CD4-positive, alpha-beta T cell treated with Interleukin-12 subunit alpha and Interleukin-12 subunit beta, for 1 hour (primary cell): ENCODE results near the gene SLC39A9.

Experiments
- DNase-seq: peaks from one replicate; pipeline ENCODE4 v3.0.0-alpha.2; 2020

Gene SLC39A9

GRCh38 chr14:69398053-69398817 lies at the start of gene SLC39A9, which contains the start of gene ERH:
SLC39A9 (plus strand) TSS chr14:69398692; CDS start chr14:69399370, 678 bp downstream.
ERH (minus strand) TSS chr14:69398299; CDS start chr14:69398233, 66 bp downstream.
- peak; percentile 95 for DNase-seq

GRCh38 chr14:69349091-69349777 lies 49.3 kb upstream of the SLC39A9 start:
- DNase-seq: no peak

GRCh38 chr14:69350892-69351291 lies 47.6 kb upstream of the SLC39A9 start:
- no peak for DNase-seq

GRCh38 chr14:69351385-69351784 lies 47.1 kb upstream of the SLC39A9 start:
- no peak for DNase-seq

GRCh38 chr14:69351911-69352310 lies 46.6 kb upstream of the SLC39A9 start:
- DNase-seq: no peak

- no peak for DNase-seq
Measured at GRCh38 chr14:69353168-69353567, 45.3 kb upstream of the SLC39A9 start.

GRCh38 chr14:69354383-69355153 lies 43.9 kb upstream of the SLC39A9 start:
- DNase-seq: peak; percentile 75

- no peak for DNase-seq
Measured at GRCh38 chr14:69355154-69355597, 43.3 kb upstream of the SLC39A9 start.

GRCh38 chr14:69355607-69356281 lies 42.7 kb upstream of the SLC39A9 start:
- DNase-seq: no peak

- DNase-seq: no peak
Measured at GRCh38 chr14:69356903-69357543, 41.5 kb upstream of the SLC39A9 start.

- no peak for DNase-seq
Measured at GRCh38 chr14:69357544-69358200, 40.8 kb upstream of the SLC39A9 start.

GRCh38 chr14:69358233-69358963 lies 40.1 kb upstream of the SLC39A9 start:
- no peak for DNase-seq

GRCh38 chr14:69358966-69359365 lies 39.5 kb upstream of the SLC39A9 start:
- DNase-seq: no peak

GRCh38 chr14:69360438-69361108 lies 37.9 kb upstream of the SLC39A9 start:
- no peak for DNase-seq

GRCh38 chr14:69363055-69363454 lies 35.4 kb upstream of the SLC39A9 start:
- DNase-seq: no peak

- no peak for DNase-seq
Measured at GRCh38 chr14:69363964-69364363, 34.5 kb upstream of the SLC39A9 start.

GRCh38 chr14:69364378-69364777 lies 34.1 kb upstream of the SLC39A9 start:
- no peak for DNase-seq

GRCh38 chr14:69366069-69366468 lies 32.4 kb upstream of the SLC39A9 start:
- no peak for DNase-seq

- no peak for DNase-seq
Measured at GRCh38 chr14:69366761-69367160, 31.7 kb upstream of the SLC39A9 start.

- no peak for DNase-seq
Measured at GRCh38 chr14:69368381-69368780, 30.1 kb upstream of the SLC39A9 start.
